ENCODE measurements around the gene CSNK1G2. TPM values are rescaled to one million over a fixed set of nuclear protein-coding genes. Genes with fewer than 3 reads are reported as not detected.

The CSNK1G2 gene
- total RNA-seq, 1 donor = 69.5 TPM

DNA sequence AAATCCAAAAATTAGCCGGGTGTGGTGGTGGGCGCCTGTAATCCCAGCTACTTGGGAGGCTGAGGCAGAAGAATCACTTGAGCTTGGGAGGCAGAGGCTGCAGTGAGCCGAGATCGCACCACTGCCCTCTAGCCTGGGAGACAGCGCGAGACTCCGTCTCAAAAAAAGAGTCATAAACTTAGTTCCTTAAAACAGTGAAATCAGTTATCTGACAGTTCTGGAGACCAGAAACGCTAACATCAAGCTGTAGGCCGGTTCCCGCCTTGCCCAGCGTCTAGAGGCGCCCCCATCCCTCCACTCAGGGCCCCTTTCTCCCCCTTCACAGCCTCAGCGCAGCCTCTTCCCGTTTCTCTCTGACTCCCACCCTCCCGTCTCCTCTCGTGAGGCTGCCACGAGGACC lies 23.8 kb upstream of the CSNK1G2 start:
- no peak overlapping the region for H3K4me3 ChIP-seq (ENCODE audit: low read depth, low read length)
- TF ChIP-seq, protein P1, sequence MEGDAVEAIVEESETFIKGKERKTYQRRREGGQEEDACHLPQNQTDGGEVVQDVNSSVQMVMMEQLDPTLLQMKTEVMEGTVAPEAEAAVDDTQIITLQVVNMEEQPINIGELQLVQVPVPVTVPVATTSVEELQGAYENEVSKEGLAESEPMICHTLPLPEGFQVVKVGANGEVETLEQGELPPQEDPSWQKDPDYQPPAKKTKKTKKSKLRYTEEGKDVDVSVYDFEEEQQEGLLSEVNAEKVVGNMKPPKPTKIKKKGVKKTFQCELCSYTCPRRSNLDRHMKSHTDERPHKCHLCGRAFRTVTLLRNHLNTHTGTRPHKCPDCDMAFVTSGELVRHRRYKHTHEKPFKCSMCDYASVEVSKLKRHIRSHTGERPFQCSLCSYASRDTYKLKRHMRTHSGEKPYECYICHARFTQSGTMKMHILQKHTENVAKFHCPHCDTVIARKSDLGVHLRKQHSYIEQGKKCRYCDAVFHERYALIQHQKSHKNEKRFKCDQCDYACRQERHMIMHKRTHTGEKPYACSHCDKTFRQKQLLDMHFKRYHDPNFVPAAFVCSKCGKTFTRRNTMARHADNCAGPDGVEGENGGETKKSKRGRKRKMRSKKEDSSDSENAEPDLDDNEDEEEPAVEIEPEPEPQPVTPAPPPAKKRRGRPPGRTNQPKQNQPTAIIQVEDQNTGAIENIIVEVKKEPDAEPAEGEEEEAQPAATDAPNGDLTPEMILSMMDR (IDR thresholded peaks at IDR 0.05; ENCODE audit: insufficient read depth, low read depth, low read length) = no peak
- no peak for DNase-seq (ENCODE audit: low read depth)

DNA sequence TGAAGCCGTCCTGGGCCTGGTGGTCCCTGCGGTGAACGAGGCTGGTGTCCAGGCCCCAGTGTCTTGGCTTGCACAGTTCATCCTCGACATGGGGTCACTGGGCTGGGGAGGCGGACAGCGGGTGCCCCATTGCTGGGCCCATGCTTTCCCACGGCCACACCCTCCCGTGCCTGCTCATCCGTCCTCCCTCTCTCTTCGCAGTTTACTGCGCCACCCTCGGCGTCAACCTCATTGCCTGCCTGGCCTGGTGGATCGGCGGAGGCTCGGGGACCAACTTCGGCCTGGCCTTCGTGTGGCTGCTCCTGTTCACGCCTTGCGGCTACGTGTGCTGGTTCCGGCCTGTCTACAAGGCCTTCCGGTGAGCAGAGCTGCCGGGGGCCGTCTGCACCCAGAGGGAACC lies 23.0 kb upstream of the CSNK1G2 start:
- no peak for DNase-seq (ENCODE audit: low read depth)
- H3K4me3 ChIP-seq (ENCODE audit: low read depth, low read length) = no peak overlapping the region
- TF ChIP-seq, protein P1 (IDR thresholded peaks at IDR 0.05; ENCODE audit: insufficient read depth, low read depth, low read length) = no peak

DNA sequence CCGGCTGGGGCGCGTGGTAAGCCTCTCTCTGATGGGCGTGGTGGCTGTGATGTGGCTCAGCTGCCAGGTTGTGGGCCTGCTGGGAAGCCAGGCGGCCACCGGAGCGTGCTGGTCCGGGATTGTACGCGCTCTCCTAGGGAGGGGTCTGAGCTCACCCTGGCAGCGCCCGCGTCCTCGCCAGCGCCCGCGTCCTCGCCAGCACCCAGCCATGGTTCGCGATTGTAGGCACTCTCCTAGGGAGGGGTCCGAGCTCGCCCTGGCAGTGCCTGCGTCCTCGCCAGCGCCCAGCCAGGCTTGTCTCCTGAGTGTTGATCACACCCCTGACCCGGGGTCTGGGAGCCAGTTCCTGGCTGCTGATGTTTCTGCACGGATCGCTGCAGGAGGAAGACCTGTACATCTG lies 22.0 kb upstream of the CSNK1G2 start:
- TF ChIP-seq, protein P1 (IDR thresholded peaks at IDR 0.05; ENCODE audit: insufficient read depth, low read depth, low read length) = no peak
- no peak for DNase-seq (ENCODE audit: low read depth)
- H3K4me3 ChIP-seq (ENCODE audit: low read depth, low read length) = no peak overlapping the region

DNA sequence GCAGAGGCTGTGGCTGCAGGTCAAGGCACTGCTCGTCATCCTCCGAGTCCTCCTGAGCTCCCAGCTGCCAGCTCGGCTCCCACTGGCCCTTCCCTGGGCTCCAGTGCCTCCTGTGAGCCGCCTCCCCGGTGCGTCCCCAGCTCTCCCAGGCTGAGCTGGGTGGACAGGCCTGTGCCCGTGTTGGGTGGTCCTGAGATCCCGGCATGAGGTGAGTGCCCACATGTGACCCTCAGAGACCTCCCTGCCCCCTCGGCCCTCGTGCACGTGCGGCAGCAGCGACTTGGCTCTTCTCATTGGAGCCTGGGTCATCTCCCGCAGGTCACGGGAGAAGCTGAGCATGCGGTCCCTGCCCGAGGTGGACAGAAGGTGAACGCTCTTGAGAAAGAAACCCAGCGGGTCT lies 20.3 kb upstream of the CSNK1G2 start:
- no peak for DNase-seq (ENCODE audit: low read depth)
- TF ChIP-seq, protein P1 (IDR thresholded peaks at IDR 0.05; ENCODE audit: insufficient read depth, low read depth, low read length) = no peak
- no peak overlapping the region for H3K4me3 ChIP-seq (ENCODE audit: low read depth, low read length)

DNA sequence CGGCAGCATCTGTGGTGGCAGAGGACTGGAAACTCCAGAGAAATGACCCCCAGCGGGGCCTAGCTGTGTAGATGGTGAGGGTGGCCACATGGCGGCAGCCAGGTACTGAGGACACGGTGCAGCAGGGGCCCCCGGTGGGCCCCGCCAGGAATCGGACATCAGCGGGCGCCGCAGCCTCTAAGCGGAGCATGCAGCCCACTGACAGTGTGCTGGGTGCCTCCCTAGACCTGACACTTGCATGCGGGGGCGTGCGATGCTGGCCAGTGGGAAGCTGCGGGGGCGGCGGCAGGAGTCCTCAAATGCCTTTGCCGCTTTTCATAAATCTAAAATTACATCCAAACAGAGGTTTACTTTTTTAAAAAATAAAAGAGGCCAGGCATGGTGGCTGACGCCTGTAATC lies 19.6 kb upstream of the CSNK1G2 start:
- TF ChIP-seq, protein P1 (IDR thresholded peaks at IDR 0.05; ENCODE audit: insufficient read depth, low read depth, low read length) = no peak
- H3K4me3 ChIP-seq (ENCODE audit: low read depth, low read length) = no peak overlapping the region
- DNase-seq (ENCODE audit: low read depth) = no peak

DNA sequence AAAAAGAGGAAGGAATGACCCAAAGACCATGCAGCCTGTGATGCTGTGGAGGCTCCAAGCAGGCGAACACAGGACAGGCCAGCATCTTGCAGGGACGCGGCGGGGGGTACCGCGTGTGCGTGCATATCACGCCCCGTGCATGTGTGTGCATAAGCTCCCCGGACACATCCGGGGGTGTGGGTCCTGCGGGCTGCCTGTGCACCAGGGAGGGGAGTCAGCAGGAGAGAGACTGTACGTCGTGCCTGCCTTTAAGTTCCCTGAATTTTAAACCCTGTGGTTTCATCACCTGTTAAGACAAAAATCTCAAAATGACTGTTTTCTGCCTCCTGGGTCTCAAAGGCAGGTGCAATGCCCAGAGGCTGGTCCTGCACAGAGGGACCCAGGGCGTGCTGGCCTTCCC lies 19.1 kb upstream of the CSNK1G2 start:
- H3K4me3 ChIP-seq (ENCODE audit: low read depth, low read length) = no peak overlapping the region
- DNase-seq (ENCODE audit: low read depth) = no peak
- TF ChIP-seq, protein P1 (IDR thresholded peaks at IDR 0.05; ENCODE audit: insufficient read depth, low read depth, low read length) = no peak

DNA sequence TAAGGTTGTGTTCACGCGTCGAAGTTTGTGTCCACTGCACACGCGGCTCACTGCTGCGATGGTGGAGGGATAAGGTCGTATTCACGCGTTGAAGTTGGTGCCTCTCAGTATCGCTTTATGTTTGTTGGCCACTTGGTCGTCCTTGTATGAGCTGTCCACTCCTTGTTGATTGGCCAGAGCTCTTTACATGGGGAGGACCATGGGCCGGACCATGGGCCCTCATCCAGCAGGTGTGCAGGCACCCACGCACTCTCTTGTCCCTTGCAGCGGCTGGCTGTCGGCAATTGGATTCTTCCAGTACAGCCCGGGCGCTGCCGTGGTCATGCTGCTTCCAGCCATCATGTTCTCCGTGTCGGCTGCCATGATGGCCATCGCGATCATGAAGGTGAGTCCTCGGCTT lies 18.2 kb upstream of the CSNK1G2 start:
- TF ChIP-seq, protein P1 (IDR thresholded peaks at IDR 0.05; ENCODE audit: insufficient read depth, low read depth, low read length) = no peak
- no peak overlapping the region for H3K4me3 ChIP-seq (ENCODE audit: low read depth, low read length)
- DNase-seq (ENCODE audit: low read depth) = no peak

Measured in fibroblast of villous mesenchyme (primary cell).